Calu3 (cell line): Measurements from ENCODE around the gene FGF22. TPM values are rescaled to one million over a fixed set of nuclear protein-coding genes. Genes with fewer than 3 reads are reported as not detected.

Source experiments
- BruUV-seq: library from RNA; stranded (reverse); fragments of 400-500 nt; replicated peaks from 2 replicates; lab custom pipeline; 2021; lab: Mats Ljungman, UMichigan
- CTCF ChIA-PET: fragments of 300-600 bp; sonication (Branson Sonifier 250); formaldehyde crosslinking; loops from one replicate; lab custom pipeline; 2022; ENCODE audit warnings: antibody characterized with exemption; lab: Charles Lee
- DNase-seq: peaks from one replicate; pipeline ENCODE4 v3.0.0; 2022
- H3K27ac Mint-ChIP-seq: one replicate; pipeline ENCODE4 v1.8.0; 2022; ENCODE audit warnings: mixed read lengths; ENCODE audit not compliant: unreplicated experiment
- H3K27me3 Mint-ChIP-seq: one replicate; pipeline ENCODE4 v1.8.0; 2022; ENCODE audit warnings: mixed read lengths; ENCODE audit not compliant: unreplicated experiment
- H3K36me3 Mint-ChIP-seq: one replicate; pipeline ENCODE4 v1.8.0; 2022; ENCODE audit warnings: mild to moderate bottlenecking, moderate library complexity, mixed read lengths; ENCODE audit not compliant: insufficient read depth, unreplicated experiment
- H3K4me1 Mint-ChIP-seq: one replicate; pipeline ENCODE4 v1.8.0; 2022; ENCODE audit warnings: mild to moderate bottlenecking, low read depth, mixed read lengths; ENCODE audit not compliant: unreplicated experiment
- H3K4me3 Mint-ChIP-seq: one replicate; pipeline ENCODE4 v1.8.0; 2022; ENCODE audit warnings: mild to moderate bottlenecking, low read depth, moderate library complexity, mixed read lengths; ENCODE audit not compliant: unreplicated experiment
- H3K9me3 Mint-ChIP-seq: one replicate; pipeline ENCODE4 v1.8.0; 2022; ENCODE audit warnings: low read depth, mixed read lengths; ENCODE audit not compliant: unreplicated experiment
- CTCF ChIP-seq: fragments of 200-600 bp; IDR thresholded peaks from one replicate; pipeline ENCODE4 v1.8.0; 2022; ENCODE audit warnings: antibody characterized with exemption; ENCODE audit not compliant: unreplicated experiment
- intact Hi-C: fragments of 100-400 bp; cut with micrococcal nuclease; formaldehyde crosslinking; loops from one replicate; pipeline ENCODE4 v1.10.0; 2022; ENCODE audit not compliant: unreplicated experiment
- total RNA-seq: library from RNA; stranded (reverse); gene quantifications from 2 replicates; pipeline ENCODE4 v1.2.3, GENCODE V29; 2022

Gene FGF22
- total RNA-seq, 1 experiment from 2014 or later, result 0.24 TPM

GRCh38 chr19:610801-611480 is 28.7 kb upstream of the FGF22 start:
- no peak for DNase-seq
- TF ChIP-seq CTCF, result no peak
- H3K27me3 Mint-ChIP-seq, result no peaks in the 10 kb centered on the region
- H3K4me1 Mint-ChIP-seq, result no peaks in the 10 kb centered on the region
- no TSS peak for BruUV-seq
- CTCF ChIA-PET, result no interaction called here
- H3K9me3 Mint-ChIP-seq, result no peaks in the 10 kb centered on the region
- peaks cover 7% of the 10 kb centered on the region for H3K36me3 Mint-ChIP-seq
- intact Hi-C loops, result no loop called here
- H3K27ac Mint-ChIP-seq, result no peak overlapping the region
- H3K4me3 Mint-ChIP-seq, result no peak overlapping the region

- CTCF ChIA-PET, result no interaction called here
- H3K27ac Mint-ChIP-seq, result no peak overlapping the region
- TF ChIP-seq CTCF, result no peak
- no peaks in the 10 kb centered on the region for H3K27me3 Mint-ChIP-seq
- intact Hi-C loops, result no loop called here
- no peaks in the 10 kb centered on the region for H3K9me3 Mint-ChIP-seq
- no TSS peak for BruUV-seq
- DNase-seq, result no peak
- peaks cover 7% of the 10 kb centered on the region for H3K36me3 Mint-ChIP-seq
- no peak overlapping the region for H3K4me3 Mint-ChIP-seq
- H3K4me1 Mint-ChIP-seq, result no peaks in the 10 kb centered on the region
Observed at GRCh38 chr19:611481-611868, 28.2 kb upstream of the FGF22 start.

GRCh38 chr19:612941-613340 is 26.7 kb upstream of the FGF22 start:
- no peak overlapping the region for H3K27ac Mint-ChIP-seq
- BruUV-seq, result no TSS peak
- TF ChIP-seq CTCF, result no peak
- no peaks in the 10 kb centered on the region for H3K27me3 Mint-ChIP-seq
- no peaks in the 10 kb centered on the region for H3K4me1 Mint-ChIP-seq
- intact Hi-C loops, result no loop called here
- no peak for DNase-seq
- CTCF ChIA-PET, result no interaction called here
- no peaks in the 10 kb centered on the region for H3K9me3 Mint-ChIP-seq
- peaks cover 7% of the 10 kb centered on the region for H3K36me3 Mint-ChIP-seq
- H3K4me3 Mint-ChIP-seq, result no peak overlapping the region

- intact Hi-C loops, result no loop called here
- TF ChIP-seq CTCF, result no peak
Observed at GRCh38 chr19:613732-614567, 25.7 kb upstream of the FGF22 start.

More at GRCh38 chr19:613732-614567, 25.7 kb upstream of the FGF22 start:
- Mint-ChIP-seq H3K4me3 (no peak overlapping the region), H3K27me3 (no peaks in the 10 kb centered on the region), H3K4me1 (no peaks in the 10 kb centered on the region), H3K9me3 (no peaks in the 10 kb centered on the region), H3K27ac (no peak overlapping the region), H3K36me3 (peaks cover 13% of the 10 kb centered on the region)
- CTCF ChIA-PET, result no interaction called here
- BruUV-seq, result no TSS peak
- no peak for DNase-seq
